GM18907 (cell line): Measurements from ENCODE around the gene CRHR2.

ENCODE experiments used
- ATAC-seq: cut with Tn5 transposase; IDR thresholded peaks from one replicate; pipeline ENCODE4 v1.9.1; 2021; ENCODE audit warnings: mild to moderate bottlenecking, moderate library complexity; ENCODE audit not compliant: unreplicated experiment

CRHR2 gene

DNA sequence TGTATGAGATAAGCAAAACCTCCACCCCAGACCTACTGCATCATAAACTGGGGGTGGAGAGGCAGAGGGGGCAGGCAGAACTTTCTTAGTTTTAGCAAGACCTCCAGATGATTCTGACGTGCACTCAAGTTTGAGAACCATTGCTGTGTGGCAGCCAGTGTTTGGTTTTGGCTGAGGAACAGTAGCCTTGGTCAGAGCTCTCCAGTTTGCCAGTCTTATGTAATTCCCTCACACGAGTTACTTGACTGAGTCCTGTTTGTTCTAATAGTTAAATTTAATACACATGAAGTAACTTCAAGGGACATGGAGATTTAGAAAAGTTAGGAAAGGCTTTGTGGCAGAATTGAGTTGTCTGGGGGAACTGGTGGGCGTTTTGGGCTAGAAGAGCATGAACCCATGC lies 49.0 kb downstream of the CRHR2 start:
- ATAC-seq: no peak

DNA sequence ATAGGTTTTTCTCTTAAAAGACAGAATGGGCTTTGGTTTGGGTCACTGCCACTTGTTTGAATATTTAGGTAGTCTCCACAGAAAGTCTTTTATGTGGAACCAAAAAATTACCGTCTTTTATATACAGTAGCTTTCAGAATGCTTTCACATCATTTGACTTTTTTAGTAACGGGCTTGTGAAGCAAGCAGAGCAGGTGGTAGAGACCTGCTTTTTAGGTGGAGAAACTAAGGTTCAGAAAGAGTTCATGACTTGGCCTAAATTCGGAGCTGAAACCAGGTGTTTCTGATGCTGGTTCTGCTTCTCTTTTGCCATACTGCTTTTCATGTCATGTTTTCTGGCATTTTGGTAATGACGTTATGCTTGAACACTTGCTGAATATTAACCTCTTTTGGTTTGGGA lies 51.3 kb downstream of the CRHR2 start:
- no peak for ATAC-seq

- no peak for ATAC-seq
These were observed 55.2 kb downstream of the CRHR2 start for GRCh38 chr7:30627026-30627425.

- ATAC-seq: no peak
These were observed 57.0 kb downstream of the CRHR2 start for GRCh38 chr7:30625283-30625682.

DNA sequence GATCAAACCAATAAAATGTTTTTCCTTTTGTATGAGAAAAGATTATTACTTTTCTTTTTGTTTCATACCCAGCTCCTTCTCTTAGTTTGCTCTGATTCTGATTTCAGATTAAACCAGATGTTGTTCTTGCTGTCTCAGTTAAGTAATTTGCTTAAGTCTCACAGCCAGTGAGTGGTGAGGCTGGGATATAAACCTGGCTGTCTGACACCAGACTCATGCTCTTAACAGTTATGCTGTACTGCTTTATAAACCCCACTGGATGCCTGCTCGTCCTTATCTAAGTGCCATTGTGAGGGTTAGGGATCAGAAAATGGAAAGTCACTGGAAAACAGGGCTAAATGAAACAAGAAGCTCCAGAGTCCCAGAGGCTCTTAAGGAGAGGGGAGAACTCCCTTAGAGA lies 63.3 kb downstream of the CRHR2 start:
- ATAC-seq: no peak

DNA sequence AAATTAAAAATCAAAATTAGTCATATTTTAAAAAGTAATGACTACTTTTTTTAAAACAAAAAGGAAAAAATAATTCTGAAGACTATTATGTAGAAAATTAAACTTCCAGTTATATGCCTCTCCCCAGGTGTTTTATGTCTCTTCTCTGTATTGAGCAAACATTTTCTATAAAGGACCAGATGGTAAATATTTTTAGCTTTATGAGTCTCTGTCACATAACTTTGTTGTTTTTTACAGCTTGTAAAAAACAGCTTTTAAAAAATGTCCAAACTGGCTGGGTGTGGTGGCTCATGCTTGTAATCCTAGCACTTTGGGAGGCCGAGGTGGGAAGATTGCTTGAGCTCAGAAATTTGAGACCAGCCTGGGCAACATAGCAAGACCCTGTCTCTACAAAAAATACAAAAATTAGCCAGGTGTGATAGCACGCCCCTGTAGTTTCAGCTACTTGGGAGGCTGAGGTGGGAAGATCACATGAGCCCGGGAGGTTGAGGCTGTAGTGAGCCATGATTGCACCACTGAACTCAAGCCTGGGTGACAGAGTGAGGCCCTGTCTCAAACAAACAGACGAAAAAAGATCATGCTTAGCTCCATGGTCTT lies 64.1 kb downstream of the CRHR2 start:
- ATAC-seq: no peak

- ATAC-seq: no peak
These were observed 64.9 kb downstream of the CRHR2 start for GRCh38 chr7:30617359-30617758.

DNA sequence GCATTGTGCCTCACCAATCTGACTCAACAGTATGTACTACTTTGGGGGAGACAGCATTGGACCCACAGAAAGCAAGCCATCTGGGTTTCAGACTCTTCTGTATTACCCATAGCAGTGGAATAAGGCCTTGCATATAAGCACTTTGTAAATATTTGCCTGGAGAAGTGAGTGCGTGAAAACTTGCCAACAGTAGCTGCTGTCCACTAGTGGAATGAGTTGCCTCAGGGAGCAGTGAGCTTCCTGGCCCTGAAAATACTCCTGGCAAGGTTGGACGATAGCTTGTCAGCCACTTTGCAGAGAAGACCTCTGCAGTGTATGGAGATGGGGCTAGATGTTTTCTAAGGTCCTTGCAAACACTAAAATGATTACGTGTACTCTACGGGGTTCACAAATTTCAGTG lies 65.9 kb downstream of the CRHR2 start:
- ATAC-seq: no peak

- ATAC-seq: no peak
These were observed 68.6 kb downstream of the CRHR2 start for GRCh38 chr7:30613366-30614325.

- no peak for ATAC-seq
These were observed 69.5 kb downstream of the CRHR2 start for GRCh38 chr7:30612658-30613265.

GRCh38 chr7:30605832-30606231 lies 76.4 kb downstream of the CRHR2 start:
- ATAC-seq: no peak

- no peak for ATAC-seq
These were observed 77.4 kb downstream of the CRHR2 start for GRCh38 chr7:30604901-30605300.
